GM21526 (cell line): Measurements from ENCODE around the gene OR1F1.
"Not testable (repeated sequence)": the region's sequence is repeated elsewhere in the genome, so short reads cannot be mapped to it uniquely, and the experiment has no call there.

Experiments
- ATAC-seq: cut with Tn5 transposase; IDR thresholded peaks from one replicate; pipeline ENCODE4 v1.9.1; 2021; ENCODE audit warnings: moderate library complexity; ENCODE audit not compliant: unreplicated experiment, low FRiP score

Gene OR1F1

DNA sequence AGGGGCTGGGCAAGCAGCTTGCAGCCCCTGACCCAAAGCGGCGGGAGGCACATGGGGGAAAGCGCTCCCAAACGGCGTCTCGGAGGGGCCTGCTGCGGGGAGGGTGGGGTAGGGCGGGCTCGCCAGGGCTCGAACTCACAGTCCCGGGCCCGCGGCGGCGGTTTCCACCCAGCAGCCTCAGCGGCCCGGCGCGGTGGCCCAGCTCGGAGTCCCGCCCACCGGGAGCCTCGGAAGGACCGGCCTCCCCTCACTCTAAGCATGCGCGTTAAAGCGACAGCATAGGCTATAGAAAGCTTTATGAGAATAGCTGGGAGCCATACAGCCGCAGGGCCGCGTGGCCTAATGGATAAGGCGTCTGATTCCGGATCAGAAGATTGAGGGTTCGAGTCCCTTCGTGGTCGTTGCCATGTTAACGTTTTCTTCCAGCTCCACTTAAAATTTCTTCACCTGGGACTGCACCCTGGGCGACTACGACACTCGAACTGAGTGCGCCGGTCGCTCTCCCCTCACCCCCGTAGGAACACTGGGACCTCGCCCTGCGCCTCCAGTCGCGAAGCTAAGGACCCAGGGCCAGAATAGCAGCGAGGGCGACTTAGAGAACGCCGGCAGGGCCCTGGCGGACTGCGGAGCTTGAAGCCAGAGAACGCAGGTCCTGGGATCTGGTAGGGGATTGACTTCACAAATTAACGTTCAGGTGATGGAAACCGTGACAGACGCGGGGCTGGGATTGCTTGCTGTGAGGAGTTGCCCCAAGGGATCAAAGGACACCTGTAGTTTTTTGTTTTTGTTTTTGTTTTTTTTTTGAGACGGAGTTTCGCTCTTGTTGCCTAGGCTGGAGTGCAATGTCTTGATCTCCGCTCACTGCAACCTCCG lies 37.4 kb upstream of the OR1F1 start:
- ATAC-seq: peak; percentile 60

DNA sequence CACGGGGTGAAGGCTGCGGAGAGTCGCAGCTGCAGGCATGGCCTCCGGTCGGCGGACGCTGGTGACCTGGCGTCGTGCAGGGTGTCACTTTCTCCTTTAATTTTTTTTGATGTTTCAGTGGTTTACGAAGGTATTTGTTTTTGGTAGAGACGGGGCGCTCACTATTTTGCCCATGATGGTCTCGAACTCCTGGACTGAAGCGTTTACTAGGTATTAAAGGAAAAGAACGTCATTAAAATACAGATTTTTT lies 36.1 kb upstream of the OR1F1 start:
- no peak for ATAC-seq

DNA sequence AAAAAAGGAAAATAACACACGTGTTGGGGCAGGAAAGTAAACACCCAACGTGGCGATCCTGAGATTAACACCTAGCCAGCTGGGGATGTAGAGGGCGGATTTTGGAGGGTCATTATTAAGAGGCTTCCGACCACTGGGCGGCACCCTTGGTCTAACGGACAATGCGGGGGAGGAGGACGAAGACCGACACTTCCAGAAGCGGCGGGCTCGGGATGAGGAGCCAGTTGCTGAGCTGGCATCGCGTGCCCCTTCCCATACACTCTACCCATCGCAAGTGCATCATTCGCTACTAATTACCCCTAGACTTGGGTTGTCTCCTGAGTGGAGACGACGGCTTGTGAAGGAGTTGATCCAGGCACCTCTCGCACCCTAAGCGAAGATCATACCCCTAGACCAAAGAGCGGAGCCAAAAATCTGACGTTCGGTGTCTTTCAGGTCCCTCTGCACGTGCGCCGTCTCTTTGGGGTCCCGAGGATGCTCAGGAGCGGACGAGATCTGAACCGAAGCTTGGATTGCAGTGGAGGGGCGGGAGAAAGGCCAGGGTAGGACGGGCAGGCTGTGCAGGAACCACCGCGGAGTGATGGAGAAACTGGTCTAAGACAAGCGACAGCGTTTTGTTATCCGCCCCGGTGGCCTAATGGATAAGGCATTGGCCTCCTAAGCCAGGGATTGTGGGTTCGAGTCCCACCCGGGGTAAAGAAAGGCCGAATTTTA lies 35.6 kb upstream of the OR1F1 start:
- no peak for ATAC-seq

DNA sequence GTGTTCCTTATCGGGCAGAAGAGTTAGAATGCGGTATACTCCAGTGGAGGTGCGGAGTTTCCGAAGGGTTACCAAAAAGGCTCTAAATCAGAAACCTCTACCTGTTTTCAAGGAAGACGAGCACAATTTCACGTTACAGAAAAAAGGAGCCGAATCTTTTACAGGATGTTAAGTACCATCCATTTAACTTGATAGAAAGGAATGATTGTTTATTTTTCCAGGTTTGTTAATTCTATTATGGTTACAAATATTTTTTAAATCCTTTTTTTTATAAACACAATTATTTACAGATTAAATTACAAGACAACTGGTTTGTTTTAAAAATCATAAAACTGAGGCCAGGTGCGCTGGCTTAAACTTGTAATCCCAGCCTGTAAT lies 35.0 kb upstream of the OR1F1 start:
- ATAC-seq: no peak

DNA sequence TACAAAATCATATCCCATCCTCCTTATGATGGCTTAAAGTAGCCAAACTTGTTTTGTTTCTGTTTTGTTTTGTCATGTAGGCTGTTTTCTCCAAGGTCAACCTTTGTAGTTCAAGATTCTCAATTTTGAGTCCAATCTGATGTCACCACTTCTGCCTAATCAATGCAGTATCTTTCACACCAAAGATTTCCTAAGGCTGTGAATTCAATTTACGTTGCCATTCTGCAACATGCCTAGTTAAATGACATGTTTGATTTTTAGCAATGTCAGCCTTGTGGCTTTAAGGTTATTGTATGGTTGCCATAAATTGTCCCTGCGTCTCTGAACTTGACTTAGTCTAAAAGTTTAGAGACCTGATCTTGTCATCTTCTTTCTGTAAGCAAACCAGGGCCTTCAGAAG lies 32.8 kb upstream of the OR1F1 start:
- ATAC-seq: no peak

DNA sequence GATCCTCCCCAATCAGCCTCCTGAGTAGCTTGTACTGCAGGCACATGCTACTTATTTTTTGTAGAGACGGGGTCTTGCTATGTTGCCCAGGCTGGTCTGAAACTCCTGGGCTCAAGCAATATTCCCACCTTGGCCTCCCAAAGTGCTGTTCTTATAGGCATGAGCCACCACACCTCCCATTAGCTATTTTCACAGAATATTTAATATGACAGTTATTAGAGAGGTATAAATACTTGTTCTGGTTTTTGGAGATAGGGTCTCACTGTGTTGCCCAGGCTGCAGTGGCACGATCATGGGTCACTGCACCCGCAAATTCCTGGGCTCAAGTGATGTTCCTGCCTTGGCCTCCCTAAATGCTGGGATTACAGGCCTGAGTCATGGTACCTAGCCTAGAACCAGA lies 32.0 kb upstream of the OR1F1 start:
- ATAC-seq: no peak

DNA sequence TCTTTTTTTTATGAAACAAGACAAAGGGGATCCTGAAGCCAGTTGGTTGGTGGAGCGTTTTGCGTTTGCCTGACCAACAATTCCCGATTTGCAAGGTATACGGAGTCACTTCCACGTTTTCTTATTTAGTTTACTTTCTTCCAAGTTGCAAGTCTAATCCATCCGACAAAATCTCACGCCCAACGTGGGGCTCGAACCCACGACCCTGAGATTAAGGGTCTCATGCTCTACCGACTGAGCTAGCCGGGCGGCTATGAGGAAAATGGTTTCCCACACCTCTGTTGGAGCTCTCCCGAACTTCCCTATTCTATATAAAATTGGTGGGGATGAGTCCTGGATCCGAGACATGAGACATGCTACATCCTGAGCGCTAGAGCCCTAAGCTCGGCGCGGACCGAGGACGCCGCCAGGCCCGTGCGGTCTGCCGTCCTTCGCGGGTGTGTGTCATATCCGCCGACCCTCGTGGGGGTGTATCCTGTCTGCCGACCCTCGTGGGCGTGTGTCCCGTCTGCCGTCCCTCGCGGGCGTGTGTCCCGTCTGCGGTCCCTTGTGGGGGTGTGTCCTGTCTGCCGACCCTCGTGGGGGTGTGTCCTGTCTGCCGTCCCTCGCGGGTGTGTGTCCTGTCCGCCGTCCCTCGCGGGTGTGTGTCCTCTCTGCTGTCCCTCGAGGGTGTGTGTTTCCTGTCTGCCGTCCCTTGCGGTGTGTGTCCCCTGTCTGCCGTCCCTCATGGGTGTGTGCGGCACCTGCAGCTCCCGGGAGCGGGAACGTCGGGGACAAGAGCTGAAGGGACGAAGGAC lies 30.6 kb upstream of the OR1F1 start:
- ATAC-seq: no peak

DNA sequence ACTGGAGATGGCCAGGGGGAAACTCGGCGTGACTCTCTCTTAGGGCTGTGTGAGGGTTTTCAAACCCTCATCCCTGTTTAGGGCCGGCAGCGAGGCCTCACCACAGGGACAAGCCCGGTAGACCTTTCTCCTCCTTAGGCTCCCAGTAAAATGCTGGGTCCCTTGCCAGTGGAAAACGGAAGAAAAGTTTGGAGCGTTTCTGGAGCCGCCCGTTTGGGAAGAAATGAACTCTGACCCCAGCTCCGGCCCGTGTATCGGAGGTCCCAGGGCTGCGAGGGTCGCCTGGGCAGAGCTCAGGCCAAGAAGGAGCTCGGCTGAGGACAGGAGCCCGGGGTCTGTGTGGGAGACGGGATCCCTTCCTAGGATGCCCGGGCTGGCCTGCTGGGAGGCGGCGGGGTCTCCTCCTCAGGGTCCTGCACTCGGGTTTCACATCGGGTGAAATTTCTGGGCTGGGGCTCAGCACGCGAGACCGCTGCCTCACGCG lies 29.9 kb upstream of the OR1F1 start:
- peak; percentile 4 for ATAC-seq

DNA sequence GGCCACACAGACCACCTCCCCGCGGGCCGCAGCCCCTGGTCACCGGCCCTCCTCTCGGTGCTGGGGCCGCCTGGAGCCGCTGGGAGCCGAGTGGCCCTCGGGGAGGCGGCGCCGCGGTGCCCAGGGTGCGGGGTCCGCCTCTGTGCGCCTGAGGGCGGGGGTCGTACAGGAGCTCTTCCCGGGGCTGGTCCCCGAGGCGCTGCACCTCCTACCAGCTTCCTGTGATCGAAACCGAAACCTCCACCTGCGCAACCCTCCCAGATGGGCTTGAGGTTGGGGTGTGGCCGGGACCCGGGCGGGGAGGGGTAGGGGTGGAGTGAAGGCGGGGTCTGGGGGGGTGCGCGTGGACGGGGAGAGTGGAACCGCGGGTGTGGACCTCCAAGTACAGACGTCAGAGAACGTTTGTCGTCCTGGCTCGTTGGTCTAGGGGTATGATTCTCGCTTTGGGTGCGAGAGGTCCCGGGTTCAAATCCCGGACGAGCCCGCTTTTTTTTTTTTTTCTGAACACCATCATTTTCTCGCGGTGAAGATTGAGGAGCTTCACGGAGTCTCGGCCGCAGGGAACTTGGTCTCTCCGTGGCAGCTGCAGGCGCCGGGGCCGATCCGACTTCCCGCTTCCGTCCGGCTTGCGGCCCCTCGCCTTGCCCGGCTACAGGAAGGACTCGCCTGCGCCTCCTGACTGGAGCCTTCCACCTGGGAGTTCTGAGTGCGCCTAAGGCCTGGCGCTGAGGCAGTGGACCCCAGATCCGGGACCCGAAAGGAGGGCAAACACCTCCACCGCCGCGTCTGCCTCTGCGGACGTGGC lies 29.3 kb upstream of the OR1F1 start:
- ATAC-seq: peak; percentile 45

DNA sequence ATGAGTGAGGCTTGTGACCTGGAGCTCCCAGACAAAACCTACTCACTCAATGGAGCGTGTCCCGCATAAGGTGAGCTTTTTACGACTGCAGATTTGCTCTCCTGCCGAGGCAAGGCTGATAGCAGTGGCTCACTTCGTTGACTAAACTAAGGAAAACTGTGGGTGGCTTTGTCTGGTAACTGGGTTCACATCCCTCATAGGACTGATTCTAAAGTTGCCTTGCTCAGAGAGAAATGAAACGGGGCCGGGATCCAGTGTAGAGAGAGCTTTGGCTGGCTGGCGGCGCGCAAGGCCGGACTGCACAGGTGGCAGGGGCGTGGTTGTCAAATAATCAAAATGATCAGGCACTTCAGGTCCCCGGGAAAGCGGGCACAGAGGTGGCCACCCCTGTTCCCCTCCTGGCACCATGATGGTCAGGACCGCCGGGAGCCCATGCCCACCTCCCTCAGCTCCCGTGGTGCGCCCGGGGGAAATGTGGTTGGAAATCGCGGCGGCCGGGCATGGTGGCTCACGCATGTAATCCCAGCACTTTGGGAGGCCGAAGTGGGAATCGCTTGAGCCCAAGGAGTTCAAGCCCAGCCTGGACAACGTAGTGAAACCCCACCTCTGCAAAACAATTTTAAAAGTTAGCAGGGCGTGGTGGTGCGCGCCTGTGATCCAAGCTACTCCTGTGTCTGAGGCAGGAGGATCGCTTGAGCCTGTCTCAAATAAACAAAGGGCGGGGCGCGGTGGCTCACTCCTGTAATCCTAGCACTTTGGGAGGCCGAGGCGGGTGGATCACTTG lies 26.6 kb upstream of the OR1F1 start:
- no peak for ATAC-seq

DNA sequence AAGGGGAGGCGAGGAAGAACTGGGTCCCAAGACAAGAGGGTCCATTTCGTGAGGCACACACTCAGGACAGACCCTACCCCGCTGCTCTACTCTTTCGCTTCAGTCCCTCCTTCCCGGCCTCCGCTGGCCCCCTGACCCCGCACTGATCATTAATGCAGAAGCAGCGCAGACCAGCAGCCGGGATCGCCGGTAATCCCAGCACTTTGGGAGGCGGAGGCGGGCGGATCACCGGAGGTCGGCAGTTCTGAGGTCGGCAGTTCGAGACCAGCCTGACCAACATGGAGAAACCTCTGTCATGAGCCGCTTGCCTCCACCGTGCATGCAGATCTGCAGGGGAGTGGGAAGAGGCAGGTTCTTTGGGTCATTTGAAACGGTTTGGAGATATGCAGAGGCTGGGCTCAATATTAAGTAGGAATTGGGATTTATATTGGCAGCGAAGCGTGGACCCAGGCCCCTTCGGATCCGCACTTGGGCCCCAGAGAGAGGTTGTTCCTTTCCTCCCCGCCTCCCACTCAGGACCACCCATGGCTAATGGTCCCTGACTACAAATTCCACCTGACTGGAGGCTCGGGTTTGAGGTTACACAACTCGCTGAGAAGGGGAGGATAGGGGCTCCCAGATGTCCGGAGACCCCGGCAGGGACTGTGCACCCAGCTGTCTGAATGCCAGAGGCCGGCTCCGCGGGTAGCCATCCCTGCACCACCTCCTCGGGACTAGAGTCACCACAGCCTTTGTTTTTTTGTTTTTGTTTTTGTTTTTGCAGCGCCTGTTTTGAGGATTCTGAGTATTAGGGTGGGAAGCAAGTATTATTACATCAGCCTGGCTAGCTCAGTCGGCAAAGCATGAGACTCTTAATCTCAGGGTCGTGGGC lies 23.6 kb upstream of the OR1F1 start:
- ATAC-seq: no peak

DNA sequence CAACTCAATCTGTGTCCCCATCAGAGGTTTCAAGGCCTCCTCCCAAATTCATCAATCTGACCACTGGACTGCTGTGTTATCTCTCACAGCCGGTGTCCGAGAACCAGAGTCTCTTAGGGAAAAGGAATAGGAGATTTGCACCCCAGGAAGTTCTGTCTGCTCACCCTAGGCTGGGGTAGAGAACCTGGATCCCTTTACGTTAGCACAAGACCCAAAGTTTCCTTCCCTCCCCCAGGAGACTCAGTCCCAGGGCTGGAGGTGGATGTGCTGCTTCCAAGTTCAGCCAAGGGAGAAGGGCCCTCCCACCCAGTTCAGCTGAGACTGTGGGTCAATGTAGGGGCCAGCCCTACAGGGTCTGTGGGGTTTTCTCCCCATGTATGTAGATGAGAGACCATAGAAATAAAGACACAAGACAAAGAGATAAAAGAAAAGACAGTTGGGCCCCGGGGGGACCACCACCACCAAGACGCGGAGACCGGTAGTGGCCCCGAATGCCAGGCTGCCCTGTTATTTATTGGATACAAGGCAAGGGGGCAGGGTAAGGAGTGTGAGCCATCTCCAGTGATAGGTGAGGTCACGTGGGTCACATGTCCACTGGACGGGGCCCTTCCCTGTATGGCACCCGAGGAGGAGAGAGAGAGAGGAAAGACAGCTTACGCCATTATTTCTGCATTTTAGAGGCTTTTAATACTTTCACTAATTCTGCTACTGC lies 22.7 kb upstream of the OR1F1 start:
- no peak for ATAC-seq

DNA sequence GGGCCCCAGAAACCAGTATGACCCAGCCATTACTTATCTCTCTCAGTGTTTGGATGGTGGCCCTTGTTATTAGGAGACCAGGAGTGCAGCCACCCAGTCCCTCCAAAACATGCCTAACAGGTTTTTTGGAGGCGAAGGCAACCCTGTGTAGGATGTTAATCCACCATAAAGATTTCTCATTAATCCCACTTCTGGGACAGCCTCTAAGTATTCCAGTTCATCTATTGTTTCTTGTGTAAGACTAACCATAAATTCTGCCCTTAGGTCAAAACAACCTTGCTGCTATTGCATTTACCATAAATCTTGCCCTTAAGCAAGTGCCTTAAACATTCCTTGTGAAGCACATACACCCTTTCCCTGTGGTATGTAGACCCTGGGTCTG lies 21.5 kb upstream of the OR1F1 start:
- no peak for ATAC-seq

DNA sequence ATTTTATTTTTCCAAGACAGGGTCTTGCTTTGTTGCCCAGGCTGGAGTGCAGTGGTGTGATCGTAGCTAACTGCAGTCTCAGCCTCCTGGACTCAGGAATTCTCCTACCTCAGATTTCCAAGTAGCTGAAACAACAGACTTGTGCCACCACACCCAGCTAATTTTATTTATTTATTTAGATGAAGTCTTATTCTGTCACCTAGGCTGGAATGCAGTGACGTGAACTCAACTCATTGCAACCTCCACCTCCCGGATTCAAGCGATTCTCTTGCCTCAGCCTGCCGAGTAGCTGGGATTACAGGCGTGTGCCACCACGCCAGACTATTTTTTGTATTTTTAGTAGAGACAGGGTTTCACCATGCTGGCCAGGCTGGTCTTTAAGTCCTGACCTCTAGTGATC lies 19.3 kb upstream of the OR1F1 start:
- ATAC-seq: not testable (repeated sequence)

DNA sequence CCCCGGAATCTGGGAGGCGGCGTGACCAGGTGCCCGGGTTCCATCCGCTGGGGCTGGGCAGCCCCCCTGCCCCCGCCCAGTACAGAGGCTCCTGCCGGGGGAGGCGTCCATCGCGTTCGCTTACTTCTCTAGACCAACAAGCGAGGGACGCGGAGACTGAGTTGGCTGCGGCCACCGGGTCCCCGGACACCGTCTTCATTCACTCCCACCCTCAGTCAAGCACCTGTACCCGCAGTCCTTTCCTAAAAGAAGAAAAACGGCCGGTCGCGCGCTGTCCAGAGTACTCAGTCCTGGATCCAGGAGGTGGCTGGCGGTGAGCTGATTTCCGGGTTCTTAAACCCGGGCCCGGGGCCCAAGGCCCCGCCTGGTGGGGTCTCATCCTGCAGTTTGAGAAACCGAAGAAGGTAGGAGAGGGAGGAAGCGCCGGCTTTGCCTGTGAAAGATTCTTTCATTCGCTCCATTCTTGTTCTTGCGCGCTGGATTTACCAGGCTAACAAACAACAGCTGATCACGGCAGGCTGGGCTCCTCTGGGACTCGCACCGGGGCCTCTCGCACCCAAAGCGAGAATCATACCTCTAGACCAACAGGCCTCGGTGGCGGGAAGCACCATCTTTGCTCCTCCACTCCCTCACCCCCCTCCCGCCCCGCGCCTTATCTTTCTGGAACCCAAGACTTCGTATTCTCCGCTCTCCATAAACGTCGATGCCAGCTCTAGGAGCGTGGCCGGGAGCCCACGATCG lies 17.4 kb upstream of the OR1F1 start:
- ATAC-seq: no peak

DNA sequence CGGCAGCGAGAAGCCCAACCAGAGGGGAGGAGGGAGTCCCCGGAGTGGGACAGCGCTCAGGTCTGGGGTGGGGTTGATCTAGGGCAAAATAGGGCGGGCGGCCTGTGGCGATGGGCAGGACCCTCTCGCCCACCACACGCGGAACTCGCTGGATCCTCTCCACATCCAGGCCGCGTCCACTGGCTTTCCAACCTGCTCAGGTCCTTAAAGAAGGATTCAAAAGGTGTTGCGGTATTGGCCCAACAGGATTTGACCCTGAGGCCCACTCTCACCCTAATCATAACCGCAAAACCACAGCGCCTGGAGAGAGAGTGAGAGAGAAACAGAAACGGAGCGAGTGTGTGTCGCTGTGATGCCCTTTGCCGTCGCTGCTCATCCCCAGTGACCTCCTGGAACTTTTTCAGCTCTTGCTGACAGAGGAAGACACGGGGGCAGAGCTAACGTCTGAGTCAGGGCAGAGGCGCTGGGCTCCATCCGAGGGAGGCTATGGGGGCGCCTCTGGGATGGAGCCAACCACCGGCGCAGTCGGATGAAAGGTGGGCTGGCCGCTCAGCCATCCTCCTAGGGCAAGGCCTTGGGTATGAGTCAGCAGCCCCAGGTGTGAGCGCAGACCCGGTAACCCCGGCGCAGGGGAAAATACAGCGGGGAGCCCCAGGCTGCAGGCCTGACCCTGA lies 16.7 kb upstream of the OR1F1 start:
- no peak for ATAC-seq
